Gastroesophageal sphincter (tissue), 3 donors: ENCODE results near the gene TOB1.

Source experiments
- CTCF ChIP-seq, 4 experiments: fragments of 200-600 bp in 2 of 4; fragments of 450-650 bp in 2 of 4; sonication (generic) in 1 of 4; IDR thresholded peaks; one replicate each; pipeline ENCODE4 v1.5.1; 2017 to 2019; ENCODE audit warnings: antibody characterized with exemption in 4 of 4, mild to moderate bottlenecking in 2 of 4, moderate library complexity in 2 of 4
- EP300 ChIP-seq: sonication (generic); formaldehyde crosslinking; IDR thresholded peaks from one replicate; pipeline ENCODE4 v1.6.1; 2017; ENCODE audit warnings: antibody characterized with exemption, mild to moderate bottlenecking
- POLR2A ChIP-seq, 2 donors: fragments of 450-650 bp; IDR thresholded peaks; one replicate each; pipeline ENCODE4 v1.6.1; 2017; ENCODE audit warnings: antibody characterized with exemption in 2 of 2, mild to moderate bottlenecking in 2 of 2, moderate library complexity in 1 of 2
- POLR2AphosphoS5 ChIP-seq: sonication (generic); formaldehyde crosslinking; IDR thresholded peaks from one replicate; pipeline ENCODE4 v1.6.1; 2017; ENCODE audit warnings: antibody characterized with exemption

- TF ChIP-seq CTCF (IDR thresholded peaks at IDR 0.05): no peak
- TF ChIP-seq POLR2A (IDR thresholded peaks at IDR 0.05): no peak
- no peak for TF ChIP-seq POLR2AphosphoS5
- no peak for TF ChIP-seq EP300
These were observed 47.0 kb upstream of the TOB1 start for GRCh38 chr17:50913120-50913519.
